ENCODE measurements around the gene CHGA.

The CHGA gene

GRCh38 chr14:92932448-92933395 is 9.8 kb downstream of the CHGA start:
- Histone ChIP-seq H3K27me3 (ENCODE audit: insufficient read depth, low read length) (no peaks in the 10 kb centered on the region), H3K9ac (ENCODE audit: low read depth, low read length) (no peak overlapping the region), H3K4me3 (ENCODE audit: low read length) (no peak overlapping the region), H3K36me3 (ENCODE audit: insufficient read depth, low read depth, low read length) (peaks cover 16% of the 10 kb centered on the region; the same call in 1 of the 2 replicates), H3K9me3 (ENCODE audit: insufficient read depth, low read depth, low read length) (no peaks in the 10 kb centered on the region), H3K27ac (ENCODE audit: low read length) (no peak overlapping the region), H3K4me1 (ENCODE audit: insufficient read depth, low read length) (no peaks in the 10 kb centered on the region)

- no peaks in the 10 kb centered on the region for H3K9me3 ChIP-seq (ENCODE audit: insufficient read depth, low read depth, low read length)
- H3K9ac ChIP-seq (ENCODE audit: low read depth, low read length): no peak overlapping the region
- H3K4me1 ChIP-seq (ENCODE audit: insufficient read depth, low read length): no peaks in the 10 kb centered on the region
- H3K4me3 ChIP-seq (ENCODE audit: low read length): no peak overlapping the region
- no peak overlapping the region for H3K27ac ChIP-seq (ENCODE audit: low read length)
- no peaks in the 10 kb centered on the region for H3K27me3 ChIP-seq (ENCODE audit: insufficient read depth, low read length)
- peaks cover 16% of the 10 kb centered on the region; the same call in 1 of the 2 replicates for H3K36me3 ChIP-seq (ENCODE audit: insufficient read depth, low read depth, low read length)
Measured at GRCh38 chr14:92933481-92933880, 10.5 kb downstream of the CHGA start.

- Histone ChIP-seq H3K4me1 (ENCODE audit: insufficient read depth, low read length) (no peaks in the 10 kb centered on the region), H3K9ac (ENCODE audit: low read depth, low read length) (no peak overlapping the region)
Measured at GRCh38 chr14:92934196-92935085, 11.5 kb downstream of the CHGA start.

GRCh38 chr14:92935446-92935845 is 12.5 kb downstream of the CHGA start:
- H3K9me3 ChIP-seq (ENCODE audit: insufficient read depth, low read depth, low read length): no peaks in the 10 kb centered on the region
- H3K9ac ChIP-seq (ENCODE audit: low read depth, low read length): no peak overlapping the region
- H3K27ac ChIP-seq (ENCODE audit: low read length): no peak overlapping the region
- H3K36me3 ChIP-seq (ENCODE audit: insufficient read depth, low read depth, low read length): peaks cover 15% of the 10 kb centered on the region; the same call in 1 of the 2 replicates
- H3K27me3 ChIP-seq (ENCODE audit: insufficient read depth, low read length): no peaks in the 10 kb centered on the region
- H3K4me1 ChIP-seq (ENCODE audit: insufficient read depth, low read length): no peaks in the 10 kb centered on the region
- H3K4me3 ChIP-seq (ENCODE audit: low read length): no peak overlapping the region

More at GRCh38 chr14:92934196-92935085, 11.5 kb downstream of the CHGA start:
- Histone ChIP-seq H3K27ac (ENCODE audit: low read length) (no peak overlapping the region), H3K9me3 (ENCODE audit: insufficient read depth, low read depth, low read length) (no peaks in the 10 kb centered on the region), H3K27me3 (ENCODE audit: insufficient read depth, low read length) (no peaks in the 10 kb centered on the region), H3K4me3 (ENCODE audit: low read length) (no peak overlapping the region), H3K36me3 (ENCODE audit: insufficient read depth, low read depth, low read length) (peaks cover 16% of the 10 kb centered on the region; the same call in 1 of the 2 replicates)

GRCh38 chr14:92936085-92936484 is 13.1 kb downstream of the CHGA start:
- Histone ChIP-seq H3K27ac (ENCODE audit: low read length) (no peak overlapping the region), H3K9me3 (ENCODE audit: insufficient read depth, low read depth, low read length) (no peaks in the 10 kb centered on the region), H3K36me3 (ENCODE audit: insufficient read depth, low read depth, low read length) (peaks cover 9% of the 10 kb centered on the region; the same call in 1 of the 2 replicates), H3K4me3 (ENCODE audit: low read length) (no peak overlapping the region), H3K4me1 (ENCODE audit: insufficient read depth, low read length) (no peaks in the 10 kb centered on the region), H3K27me3 (ENCODE audit: insufficient read depth, low read length) (no peaks in the 10 kb centered on the region), H3K9ac (ENCODE audit: low read depth, low read length) (no peak overlapping the region)

GRCh38 chr14:92937051-92937937 is 14.3 kb downstream of the CHGA start:
- no peak overlapping the region for H3K4me3 ChIP-seq (ENCODE audit: low read length)
- no peak overlapping the region for H3K9ac ChIP-seq (ENCODE audit: low read depth, low read length)
- H3K27me3 ChIP-seq (ENCODE audit: insufficient read depth, low read length): no peaks in the 10 kb centered on the region
- no peak overlapping the region for H3K27ac ChIP-seq (ENCODE audit: low read length)
- H3K36me3 ChIP-seq (ENCODE audit: insufficient read depth, low read depth, low read length): peaks cover 13% of the 10 kb centered on the region; the same call in 1 of the 2 replicates
- H3K4me1 ChIP-seq (ENCODE audit: insufficient read depth, low read length): no peaks in the 10 kb centered on the region
- no peaks in the 10 kb centered on the region for H3K9me3 ChIP-seq (ENCODE audit: insufficient read depth, low read depth, low read length)

- no peaks in the 10 kb centered on the region for H3K4me1 ChIP-seq (ENCODE audit: insufficient read depth, low read length)
- no peaks in the 10 kb centered on the region for H3K27me3 ChIP-seq (ENCODE audit: insufficient read depth, low read length)
- no peak overlapping the region for H3K27ac ChIP-seq (ENCODE audit: low read length)
- no peaks in the 10 kb centered on the region for H3K9me3 ChIP-seq (ENCODE audit: insufficient read depth, low read depth, low read length)
- peaks cover 13% of the 10 kb centered on the region; the same call in 1 of the 2 replicates for H3K36me3 ChIP-seq (ENCODE audit: insufficient read depth, low read depth, low read length)
- H3K9ac ChIP-seq (ENCODE audit: low read depth, low read length): no peak overlapping the region
- H3K4me3 ChIP-seq (ENCODE audit: low read length): no peak overlapping the region
Measured at GRCh38 chr14:92938235-92938875, 15.4 kb downstream of the CHGA start.

- Histone ChIP-seq H3K4me3 (ENCODE audit: low read length) (no peak overlapping the region), H3K9ac (ENCODE audit: low read depth, low read length) (no peak overlapping the region), H3K36me3 (ENCODE audit: insufficient read depth, low read depth, low read length) (peaks cover 13% of the 10 kb centered on the region; the same call in 1 of the 2 replicates), H3K9me3 (ENCODE audit: insufficient read depth, low read depth, low read length) (no peaks in the 10 kb centered on the region), H3K4me1 (ENCODE audit: insufficient read depth, low read length) (no peaks in the 10 kb centered on the region), H3K27me3 (ENCODE audit: insufficient read depth, low read length) (no peaks in the 10 kb centered on the region), H3K27ac (ENCODE audit: low read length) (no peak overlapping the region)
Measured at GRCh38 chr14:92938890-92939671, 16.1 kb downstream of the CHGA start.

GRCh38 chr14:92939699-92940098 is 16.7 kb downstream of the CHGA start:
- Histone ChIP-seq H3K9ac (ENCODE audit: low read depth, low read length) (no peak overlapping the region), H3K36me3 (ENCODE audit: insufficient read depth, low read depth, low read length) (peaks cover 13% of the 10 kb centered on the region; the same call in 1 of the 2 replicates), H3K9me3 (ENCODE audit: insufficient read depth, low read depth, low read length) (no peaks in the 10 kb centered on the region), H3K27me3 (ENCODE audit: insufficient read depth, low read length) (no peaks in the 10 kb centered on the region), H3K4me1 (ENCODE audit: insufficient read depth, low read length) (no peaks in the 10 kb centered on the region), H3K27ac (ENCODE audit: low read length) (no peak overlapping the region), H3K4me3 (ENCODE audit: low read length) (no peak overlapping the region)

GRCh38 chr14:92940543-92940942 is 17.6 kb downstream of the CHGA start:
- Histone ChIP-seq H3K4me1 (ENCODE audit: insufficient read depth, low read length) (no peaks in the 10 kb centered on the region), H3K9ac (ENCODE audit: low read depth, low read length) (no peak overlapping the region), H3K36me3 (ENCODE audit: insufficient read depth, low read depth, low read length) (peaks cover 18% of the 10 kb centered on the region; the same call in 1 of the 2 replicates)

More at GRCh38 chr14:92940543-92940942, 17.6 kb downstream of the CHGA start:
- Histone ChIP-seq H3K4me3 (ENCODE audit: low read length) (no peak overlapping the region), H3K27ac (ENCODE audit: low read length) (no peak overlapping the region), H3K27me3 (ENCODE audit: insufficient read depth, low read length) (no peaks in the 10 kb centered on the region), H3K9me3 (ENCODE audit: insufficient read depth, low read depth, low read length) (no peaks in the 10 kb centered on the region)
